ENCODE data around the gene SRSF10. TPM values are rescaled to one million over a fixed set of nuclear protein-coding genes. Genes with fewer than 3 reads are reported as not detected.

Gene SRSF10
- total and polyA plus RNA-seq, 2 experiments from 2014 or later = 99.4 to 121 TPM

GRCh38 chr1:23923592-23924499 is 56.3 kb downstream of the SRSF10 start:
- H3F3A ChIP-seq (ENCODE audit: insufficient read depth) = no peaks in the 10 kb centered on the region
- H4K20me1 ChIP-seq (ENCODE audit: insufficient read depth) = no peaks in the 10 kb centered on the region
- peak overlapping the region; percentile 34 for H2AFZ ChIP-seq
- TF ChIP-seq EZH2phosphoT487 (IDR thresholded peaks at IDR 0.05; ENCODE audit: insufficient read depth, low read depth) = no peak
- TF ChIP-seq EZH2 (IDR thresholded peaks at IDR 0.05; ENCODE audit: insufficient read depth, poor library complexity, severe bottlenecking) = no peak
- in situ Hi-C loops (cut with MboI) = no loop called here
- H3K4me2 ChIP-seq (ENCODE audit: unreplicated experiment) = no peak overlapping the region
- H3K36me3 ChIP-seq (ENCODE audit: low read depth) = no peaks in the 10 kb centered on the region
- no peaks in the 10 kb centered on the region for H3K9me3 ChIP-seq (ENCODE audit: low read depth)
- H3K79me2 ChIP-seq (ENCODE audit: insufficient read depth) = no peaks in the 10 kb centered on the region
- no peaks in the 10 kb centered on the region for H3K4me1 ChIP-seq (ENCODE audit: insufficient read depth)
- H3K4me3 ChIP-seq = no peak overlapping the region
- 16 to 19% methylated on average over 8 of the region's 8 CpGs for WGBS, 2 experiments (ENCODE audit: low coverage in 1 of 2, low lambda C conversion rate in 2 of 2, missing lambda C conversion rate in 2 of 2)
- H3K9ac ChIP-seq = no peak overlapping the region
- H3K27ac ChIP-seq = no peak overlapping the region
- no peaks in the 10 kb centered on the region for H3K9me2 ChIP-seq (ENCODE audit: insufficient read depth)
- DNase-seq = peak; percentile 59
- H3K27me3 ChIP-seq (replicated peaks; ENCODE audit: insufficient read depth) = no peaks in the 10 kb centered on the region

DNA sequence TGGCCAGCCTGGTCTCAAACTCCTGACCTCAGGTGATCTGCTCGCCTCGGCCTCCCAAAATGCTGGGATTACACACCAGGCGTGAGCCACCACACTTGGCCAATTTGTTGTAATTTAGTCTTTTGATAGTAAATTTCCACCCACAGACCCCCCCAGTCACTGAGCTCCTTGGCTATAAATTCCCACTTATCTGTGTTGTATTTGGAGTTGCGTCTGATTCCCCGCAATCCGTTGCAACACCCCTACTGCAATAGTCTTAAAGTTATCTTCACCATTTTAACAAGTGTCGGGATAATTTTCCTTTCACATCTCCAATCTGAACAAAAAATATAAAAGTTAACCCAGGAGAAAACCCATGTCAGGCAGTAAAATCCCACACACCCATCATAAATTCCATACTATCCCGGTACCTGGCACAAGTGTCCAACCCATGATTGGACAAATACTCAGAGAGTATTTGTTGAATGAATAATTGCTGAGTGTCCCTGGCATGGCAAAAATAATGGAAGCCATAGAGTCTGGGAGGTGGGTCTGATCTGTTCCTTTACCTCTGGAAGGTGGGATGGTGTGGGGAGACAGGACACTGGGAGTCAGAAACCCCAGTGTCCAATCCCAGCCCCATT is 57.7 kb downstream of the SRSF10 start:
- H3K9me2 ChIP-seq (ENCODE audit: insufficient read depth) = no peaks in the 10 kb centered on the region
- H3K36me3 ChIP-seq (ENCODE audit: low read depth) = no peaks in the 10 kb centered on the region
- H2AFZ ChIP-seq = no peak overlapping the region
- WGBS, 2 experiments (ENCODE audit: low coverage in 1 of 2, low lambda C conversion rate in 2 of 2, missing lambda C conversion rate in 2 of 2) = 90 to 92% methylated on average over 8 of the region's 8 CpGs
- no peak for DNase-seq
- no peak overlapping the region for H3K4me3 ChIP-seq
- no peak overlapping the region for H3K27ac ChIP-seq
- no peak overlapping the region for H3K9ac ChIP-seq
- no peaks in the 10 kb centered on the region for H4K20me1 ChIP-seq (ENCODE audit: insufficient read depth)
- H3K4me1 ChIP-seq (ENCODE audit: insufficient read depth) = no peaks in the 10 kb centered on the region
- no peaks in the 10 kb centered on the region for H3K9me3 ChIP-seq (ENCODE audit: low read depth)
- H3K4me2 ChIP-seq (ENCODE audit: unreplicated experiment) = no peak overlapping the region
- H3K79me2 ChIP-seq (ENCODE audit: insufficient read depth) = no peaks in the 10 kb centered on the region
- H3K27me3 ChIP-seq (replicated peaks; ENCODE audit: insufficient read depth) = no peaks in the 10 kb centered on the region
- in situ Hi-C loops (cut with MboI) = no loop called here
- TF ChIP-seq EZH2phosphoT487 (IDR thresholded peaks at IDR 0.05; ENCODE audit: insufficient read depth, low read depth) = no peak
- no peak for TF ChIP-seq EZH2 (IDR thresholded peaks at IDR 0.05; ENCODE audit: insufficient read depth, poor library complexity, severe bottlenecking)
- no peaks in the 10 kb centered on the region for H3F3A ChIP-seq (ENCODE audit: insufficient read depth)

GRCh38 chr1:23916209-23917131 is 63.7 kb downstream of the SRSF10 start:
- in situ Hi-C loops (cut with MboI) = no loop called here
- Histone ChIP-seq H2AFZ (no peak overlapping the region), H3K9me3 (ENCODE audit: low read depth) (no peaks in the 10 kb centered on the region), H4K20me1 (ENCODE audit: insufficient read depth) (no peaks in the 10 kb centered on the region), H3F3A (ENCODE audit: insufficient read depth) (no peaks in the 10 kb centered on the region), H3K79me2 (ENCODE audit: insufficient read depth) (no peaks in the 10 kb centered on the region), H3K4me2 (ENCODE audit: unreplicated experiment) (no peak overlapping the region), H3K9me2 (ENCODE audit: insufficient read depth) (no peaks in the 10 kb centered on the region), H3K4me3 (no peak overlapping the region), H3K27me3 (replicated peaks; ENCODE audit: insufficient read depth) (no peaks in the 10 kb centered on the region), H3K9ac (no peak overlapping the region), H3K36me3 (ENCODE audit: low read depth) (no peaks in the 10 kb centered on the region), H3K4me1 (ENCODE audit: insufficient read depth) (peaks cover 3% of the 10 kb centered on the region), H3K27ac (no peak overlapping the region)
- TF ChIP-seq EZH2 (IDR thresholded peaks at IDR 0.05; ENCODE audit: insufficient read depth, poor library complexity, severe bottlenecking) = no peak
- no peak for TF ChIP-seq EZH2phosphoT487 (IDR thresholded peaks at IDR 0.05; ENCODE audit: insufficient read depth, low read depth)
- DNase-seq = peak; percentile 62
- WGBS, 2 experiments (ENCODE audit: low coverage in 1 of 2, low lambda C conversion rate in 2 of 2, missing lambda C conversion rate in 2 of 2) = 63 to 70% methylated on average over 12 of the region's 12 CpGs

DNA sequence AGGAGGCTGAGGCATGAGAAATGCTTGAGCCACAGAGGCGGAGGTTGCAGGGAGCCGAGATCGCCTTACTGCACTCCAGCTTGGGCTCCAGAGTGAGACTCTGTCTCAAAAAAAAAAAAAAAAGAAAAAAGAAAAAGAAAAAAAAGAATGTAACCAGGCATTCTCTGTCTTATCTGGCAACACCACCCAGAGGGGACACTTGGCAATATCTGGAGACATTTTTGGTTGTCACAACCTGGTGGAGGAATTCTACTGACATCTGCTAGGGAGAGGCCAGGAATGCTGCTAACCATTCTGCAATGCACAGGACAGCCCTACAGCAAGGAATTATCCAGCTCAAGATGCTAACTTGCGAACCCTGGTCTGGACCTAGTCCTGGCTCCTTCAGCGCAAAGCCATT is 64.7 kb downstream of the SRSF10 start:
- no peak overlapping the region for H3K27ac ChIP-seq
- H3K9me2 ChIP-seq (ENCODE audit: insufficient read depth) = no peaks in the 10 kb centered on the region
- in situ Hi-C loops (cut with MboI) = no loop called here
- H3K4me3 ChIP-seq = no peak overlapping the region
- no peaks in the 10 kb centered on the region for H3F3A ChIP-seq (ENCODE audit: insufficient read depth)
- no peaks in the 10 kb centered on the region for H3K36me3 ChIP-seq (ENCODE audit: low read depth)
- H3K9me3 ChIP-seq (ENCODE audit: low read depth) = no peaks in the 10 kb centered on the region
- DNase-seq = no peak
- WGBS, 2 experiments (ENCODE audit: low coverage in 1 of 2, low lambda C conversion rate in 2 of 2, missing lambda C conversion rate in 2 of 2) = 93 to 94% methylated on average over 5 of the region's 5 CpGs
- H3K9ac ChIP-seq = no peak overlapping the region
- H2AFZ ChIP-seq = no peak overlapping the region
- no peak overlapping the region for H3K4me2 ChIP-seq (ENCODE audit: unreplicated experiment)
- H3K4me1 ChIP-seq (ENCODE audit: insufficient read depth) = peaks cover 3% of the 10 kb centered on the region
- TF ChIP-seq EZH2phosphoT487 (IDR thresholded peaks at IDR 0.05; ENCODE audit: insufficient read depth, low read depth) (no peak), EZH2 (IDR thresholded peaks at IDR 0.05; ENCODE audit: insufficient read depth, poor library complexity, severe bottlenecking) (no peak)
- no peaks in the 10 kb centered on the region for H3K27me3 ChIP-seq (replicated peaks; ENCODE audit: insufficient read depth)
- no peaks in the 10 kb centered on the region for H3K79me2 ChIP-seq (ENCODE audit: insufficient read depth)
- H4K20me1 ChIP-seq (ENCODE audit: insufficient read depth) = no peaks in the 10 kb centered on the region

All from GM23248 (cell line).